Cardiac muscle cell (in vitro differentiated cells and primary cell): Measurements from ENCODE around the gene FOXJ3. TPM values are rescaled to one million over a fixed set of nuclear protein-coding genes. Genes with fewer than 3 reads are reported as not detected.

Experiments used
- DNase-seq, 2 donors: peaks; one replicate each; pipeline versions ENCODE4 v3.0.0 to v3.0.0-alpha.2; 2010 to 2017; ENCODE audit warnings: low read depth in 1 of 2, low spot score in 1 of 2
- H3K27ac ChIP-seq: fragments of 200-600 bp; sonication (generic); 2 replicates; pipeline ENCODE4 v1.5.1; 2016
- H3K27me3 ChIP-seq: fragments of 200-600 bp; sonication (generic); 2 replicates; pipeline ENCODE4 v1.6.0; 2016; ENCODE audit warnings: control low read depth
- H3K36me3 ChIP-seq: fragments of 200-600 bp; sonication (generic); 2 replicates; pipeline ENCODE4 v1.5.1; 2016; ENCODE audit warnings: control low read depth
- H3K4me1 ChIP-seq: fragments of 200-600 bp; sonication (generic); 2 replicates; pipeline ENCODE4 v1.8.1; 2017; ENCODE audit warnings: low read depth, mild to moderate bottlenecking, mixed run types
- H3K4me3 ChIP-seq: fragments of 200-600 bp; sonication (generic); 2 replicates; pipeline ENCODE4 v1.5.1; 2016; ENCODE audit warnings: mild to moderate bottlenecking
- H3K9me3 ChIP-seq: fragments of 200-600 bp; sonication (generic); 2 replicates; pipeline ENCODE4 v1.5.1; 2017; ENCODE audit warnings: low read depth, mild to moderate bottlenecking, control low read depth
- polyA plus RNA-seq: library from polyadenylated mRNA; unstranded; fragments of >200 nt; fragmentation: Nextera tagmentation; extraction: Ambion mirVana; gene quantifications from 2 replicates; pipeline ENCODE4 v1.2.1, GENCODE V29; 2016
- total RNA-seq: library from RNA; depleted of rRNA; stranded (reverse); fragments of >200 nt; gene quantifications from 2 replicates; pipeline ENCODE4 v1.2.3, GENCODE V29; 2016
- TF ChIP-seq, protein P1 (sequence below): IDR thresholded peaks from 2 replicates; pipeline ENCODE4 v1.5.1; 2012; ENCODE audit warnings: low read depth, mild to moderate bottlenecking, low read length

Gene FOXJ3
- total and polyA plus RNA-seq, 2 experiments from 2014 or later: 25.4 to 54.1 TPM

GRCh38 chr1:42311897-42312296 lies 23.1 kb downstream of the FOXJ3 start:
- Histone ChIP-seq H3K27ac (no peak overlapping the region), H3K4me1 (no peaks in the 10 kb centered on the region), H3K36me3 (no peaks in the 10 kb centered on the region), H3K4me3 (no peak overlapping the region), H3K9me3 (no peaks in the 10 kb centered on the region), H3K27me3 (no peaks in the 10 kb centered on the region)
- TF ChIP-seq, protein P1, sequence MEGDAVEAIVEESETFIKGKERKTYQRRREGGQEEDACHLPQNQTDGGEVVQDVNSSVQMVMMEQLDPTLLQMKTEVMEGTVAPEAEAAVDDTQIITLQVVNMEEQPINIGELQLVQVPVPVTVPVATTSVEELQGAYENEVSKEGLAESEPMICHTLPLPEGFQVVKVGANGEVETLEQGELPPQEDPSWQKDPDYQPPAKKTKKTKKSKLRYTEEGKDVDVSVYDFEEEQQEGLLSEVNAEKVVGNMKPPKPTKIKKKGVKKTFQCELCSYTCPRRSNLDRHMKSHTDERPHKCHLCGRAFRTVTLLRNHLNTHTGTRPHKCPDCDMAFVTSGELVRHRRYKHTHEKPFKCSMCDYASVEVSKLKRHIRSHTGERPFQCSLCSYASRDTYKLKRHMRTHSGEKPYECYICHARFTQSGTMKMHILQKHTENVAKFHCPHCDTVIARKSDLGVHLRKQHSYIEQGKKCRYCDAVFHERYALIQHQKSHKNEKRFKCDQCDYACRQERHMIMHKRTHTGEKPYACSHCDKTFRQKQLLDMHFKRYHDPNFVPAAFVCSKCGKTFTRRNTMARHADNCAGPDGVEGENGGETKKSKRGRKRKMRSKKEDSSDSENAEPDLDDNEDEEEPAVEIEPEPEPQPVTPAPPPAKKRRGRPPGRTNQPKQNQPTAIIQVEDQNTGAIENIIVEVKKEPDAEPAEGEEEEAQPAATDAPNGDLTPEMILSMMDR: no peak
- DNase-seq: no peak

DNA sequence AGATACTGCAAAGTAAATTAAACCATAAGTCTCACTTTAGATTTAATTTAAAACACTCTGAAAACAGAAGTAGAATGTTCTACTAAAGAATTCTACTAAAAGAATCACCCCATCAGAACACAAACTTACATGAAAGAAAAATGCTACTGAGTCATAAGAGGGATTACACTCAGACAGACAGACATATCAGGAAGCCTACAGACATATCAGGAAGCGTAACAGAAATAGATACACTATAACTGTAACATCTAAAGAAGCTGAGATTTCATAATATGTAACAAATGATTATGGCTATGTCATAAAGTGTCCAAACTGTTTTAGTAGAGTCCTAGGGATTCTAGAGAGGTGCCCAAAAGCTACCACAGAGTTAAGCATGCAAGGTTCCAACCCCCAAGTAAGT lies 23.9 kb downstream of the FOXJ3 start:
- no peak overlapping the region for H3K27ac ChIP-seq
- no peaks in the 10 kb centered on the region for H3K9me3 ChIP-seq
- H3K36me3 ChIP-seq: no peaks in the 10 kb centered on the region
- H3K4me1 ChIP-seq: no peaks in the 10 kb centered on the region
- no peak for DNase-seq
- H3K4me3 ChIP-seq: no peak overlapping the region
- TF ChIP-seq, protein P1: no peak
- no peaks in the 10 kb centered on the region for H3K27me3 ChIP-seq

DNA sequence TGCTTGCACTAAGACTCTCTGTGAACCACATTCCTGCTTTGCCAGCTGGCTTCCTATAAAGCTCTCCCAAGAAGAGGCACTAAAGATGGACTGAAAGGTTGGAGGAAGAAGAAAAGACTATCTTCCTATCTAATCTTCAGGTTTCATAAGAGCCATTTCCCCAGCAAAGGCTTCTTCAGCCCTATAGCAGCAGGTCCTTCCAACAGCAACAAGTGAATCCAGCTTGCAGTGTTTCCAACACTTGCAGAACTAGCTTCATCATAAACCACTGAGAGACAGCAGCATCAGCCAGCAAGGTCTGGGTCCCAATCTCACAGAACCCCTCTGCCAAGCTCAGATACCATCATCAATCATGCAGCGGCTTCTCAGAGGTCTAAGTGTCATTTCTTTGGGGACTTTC lies 28.1 kb downstream of the FOXJ3 start:
- TF ChIP-seq, protein P1: no peak
- no peak overlapping the region for H3K4me3 ChIP-seq
- H3K9me3 ChIP-seq: no peaks in the 10 kb centered on the region
- no peak for DNase-seq
- H3K27ac ChIP-seq: peak overlapping the region; percentile 43
- H3K27me3 ChIP-seq: no peaks in the 10 kb centered on the region
- no peaks in the 10 kb centered on the region for H3K4me1 ChIP-seq
- H3K36me3 ChIP-seq: no peaks in the 10 kb centered on the region

DNA sequence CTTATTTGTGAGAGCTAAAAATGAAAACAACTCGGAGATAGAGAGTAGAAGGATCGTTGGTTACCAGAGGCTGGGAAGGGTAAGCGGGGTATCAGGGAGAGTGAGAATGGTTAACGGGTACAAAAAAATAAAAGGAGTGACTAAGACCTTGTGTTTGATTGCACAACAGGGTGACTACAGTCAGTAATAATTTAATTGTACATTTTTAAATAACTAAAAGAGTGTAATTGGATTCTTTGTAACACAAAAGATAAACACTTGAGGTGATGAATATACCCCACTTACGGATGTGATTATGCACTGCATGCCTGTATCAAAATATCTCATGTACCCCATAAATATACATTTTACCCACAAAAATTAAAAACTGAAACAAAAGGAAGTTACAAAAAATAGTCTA lies 29.4 kb downstream of the FOXJ3 start:
- H3K27me3 ChIP-seq: no peaks in the 10 kb centered on the region
- no peaks in the 10 kb centered on the region for H3K9me3 ChIP-seq
- no peaks in the 10 kb centered on the region for H3K4me1 ChIP-seq
- peak in 1 of 2 donors; percentile 31 for DNase-seq
- H3K4me3 ChIP-seq: no peak overlapping the region
- TF ChIP-seq, protein P1: no peak
- no peak overlapping the region for H3K27ac ChIP-seq
- no peaks in the 10 kb centered on the region for H3K36me3 ChIP-seq

DNA sequence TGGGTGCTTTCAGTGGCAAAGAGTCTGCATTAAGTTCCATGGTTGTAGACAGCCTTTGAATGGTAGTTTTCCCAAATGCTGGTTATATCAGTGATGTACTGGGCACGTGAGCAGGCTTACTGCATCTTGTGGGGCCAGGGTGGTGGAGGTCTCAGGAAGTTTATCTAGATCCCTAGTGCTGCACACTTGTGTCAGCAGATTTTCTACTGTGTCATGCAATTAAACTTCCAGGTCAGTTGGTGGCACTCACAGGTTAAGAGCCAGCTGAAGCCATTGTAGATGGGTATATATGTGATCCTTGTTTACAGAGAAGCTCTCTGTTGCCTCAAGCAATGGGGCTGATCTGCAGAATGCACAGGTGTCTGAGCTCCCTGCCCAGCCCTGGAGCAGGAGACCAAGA lies 33.0 kb downstream of the FOXJ3 start:
- no peak overlapping the region for H3K4me3 ChIP-seq
- no peaks in the 10 kb centered on the region for H3K36me3 ChIP-seq
- H3K27me3 ChIP-seq: no peaks in the 10 kb centered on the region
- TF ChIP-seq, protein P1: no peak
- no peaks in the 10 kb centered on the region for H3K4me1 ChIP-seq
- no peak overlapping the region for H3K27ac ChIP-seq
- H3K9me3 ChIP-seq: no peaks in the 10 kb centered on the region
- no peak for DNase-seq

GRCh38 chr1:42298520-42298919 lies 36.5 kb downstream of the FOXJ3 start:
- H3K36me3 ChIP-seq: no peaks in the 10 kb centered on the region
- H3K4me3 ChIP-seq: no peak overlapping the region
- no peaks in the 10 kb centered on the region for H3K27me3 ChIP-seq
- no peaks in the 10 kb centered on the region for H3K9me3 ChIP-seq
- H3K27ac ChIP-seq: no peak overlapping the region
- no peak for DNase-seq
- H3K4me1 ChIP-seq: no peaks in the 10 kb centered on the region
- TF ChIP-seq, protein P1: no peak
